ENCODE data around the gene COL11A2.
A peak's percentile ranks its signal among the peaks of the same experiment; 100 is the strongest.

COL11A2 gene

GRCh38 chr6:33201935-33202334 lies 9.7 kb upstream of the COL11A2 start:
- Mint-ChIP-seq H3K4me1 (ENCODE audit: low read depth) (peaks cover 69% of the 10 kb centered on the region), H3K9me3 (no peaks in the 10 kb centered on the region), H3K27ac (peak overlapping the region; percentile 71), H3K4me3 (peak overlapping the region; percentile 99), H3K36me3 (ENCODE audit: low read depth) (peaks cover 35% of the 10 kb centered on the region), H3K27me3 (ENCODE audit: low read depth) (no peaks in the 10 kb centered on the region)

DNA sequence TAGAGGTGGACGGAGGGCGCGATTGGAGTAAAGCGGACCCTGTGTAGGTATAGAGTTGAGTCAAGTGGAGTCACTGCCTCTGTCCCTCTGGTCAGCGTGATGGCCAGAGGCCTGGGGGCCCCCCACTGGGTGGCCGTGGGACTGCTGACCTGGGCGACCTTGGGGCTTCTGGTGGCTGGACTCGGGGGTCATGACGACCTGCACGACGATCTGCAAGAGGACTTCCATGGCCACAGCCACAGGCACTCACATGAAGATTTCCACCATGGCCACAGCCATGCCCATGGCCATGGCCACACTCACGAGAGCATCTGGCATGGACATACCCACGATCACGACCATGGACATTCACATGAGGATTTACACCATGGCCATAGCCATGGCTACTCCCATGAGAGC lies 8.9 kb upstream of the COL11A2 start:
- H3K36me3 Mint-ChIP-seq (ENCODE audit: low read depth) = peaks cover 40% of the 10 kb centered on the region
- peak overlapping the region; percentile 99 for H3K4me3 Mint-ChIP-seq
- H3K9me3 Mint-ChIP-seq = no peaks in the 10 kb centered on the region
- H3K27ac Mint-ChIP-seq = peak overlapping the region; percentile 99
- H3K27me3 Mint-ChIP-seq (ENCODE audit: low read depth) = no peaks in the 10 kb centered on the region
- peaks cover 71% of the 10 kb centered on the region for H3K4me1 Mint-ChIP-seq (ENCODE audit: low read depth)

DNA sequence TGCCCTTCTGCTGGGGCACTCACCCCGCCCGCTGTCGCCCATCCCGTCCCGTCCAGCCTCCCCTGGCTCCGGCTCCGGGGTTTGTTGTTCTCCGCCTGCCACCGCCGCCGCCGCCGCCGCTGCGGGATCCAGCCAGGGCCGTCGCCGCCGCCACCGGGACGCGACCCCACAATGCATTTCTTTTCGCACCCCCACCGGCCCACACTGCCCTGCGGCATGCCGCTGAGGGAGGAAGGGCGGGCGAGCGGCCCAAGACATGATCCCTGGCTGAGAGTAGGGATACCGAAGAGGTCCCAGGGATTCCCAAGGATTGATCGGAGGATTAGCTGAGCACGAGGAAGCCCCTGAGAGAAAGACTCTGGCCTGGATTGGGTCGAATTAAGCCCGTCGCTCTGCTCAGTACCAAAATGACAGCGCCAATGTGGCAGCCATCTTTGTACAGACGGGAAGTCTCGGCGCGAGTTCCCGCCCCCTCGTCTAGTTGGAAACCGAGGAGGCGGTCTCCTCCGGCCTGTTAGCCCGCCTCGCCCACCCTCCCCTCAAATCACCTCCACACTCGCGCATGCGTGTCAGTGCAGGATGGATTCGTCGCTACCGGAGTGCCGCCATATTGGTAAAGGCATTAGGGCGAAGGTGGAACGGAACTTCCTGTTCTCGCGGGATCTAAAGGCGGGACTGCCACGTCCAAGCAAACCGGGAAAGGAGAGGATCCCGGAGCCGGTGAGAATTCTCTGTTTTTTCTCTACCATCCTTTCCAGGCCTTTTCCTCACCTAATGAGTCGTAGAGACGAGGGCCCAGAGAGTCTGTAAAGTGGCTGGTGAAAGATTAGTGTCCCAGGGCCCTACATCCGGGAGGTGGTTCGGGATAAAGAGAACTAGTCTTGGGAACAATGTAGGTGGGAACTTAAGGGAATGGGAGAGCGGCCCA lies 8.2 kb upstream of the COL11A2 start, which contains the start of the genes RXRB and SLC39A7:
Gene RXRB, minus strand, starts transcription at position 447 of the 928 bp plus-strand sequence. Its CDS starts 189 bp downstream, at position 258.
Gene SLC39A7, plus strand, starts transcription at position 649 of the 928 bp plus-strand sequence. CDS start 379 bp downstream, outside the sequence.
- peak within 1 kb of the TSS; percentile 99 for H3K27ac Mint-ChIP-seq
- peaks cover 47% of the 10 kb centered on the region for H3K36me3 Mint-ChIP-seq (ENCODE audit: low read depth)
- no peaks in the 10 kb centered on the region for H3K9me3 Mint-ChIP-seq
- no peaks in the 10 kb centered on the region for H3K27me3 Mint-ChIP-seq (ENCODE audit: low read depth)
- peaks cover 64% of the 10 kb centered on the region for H3K4me1 Mint-ChIP-seq (ENCODE audit: low read depth)
- H3K4me3 Mint-ChIP-seq = peak within 1 kb of the TSS; percentile 99

DNA sequence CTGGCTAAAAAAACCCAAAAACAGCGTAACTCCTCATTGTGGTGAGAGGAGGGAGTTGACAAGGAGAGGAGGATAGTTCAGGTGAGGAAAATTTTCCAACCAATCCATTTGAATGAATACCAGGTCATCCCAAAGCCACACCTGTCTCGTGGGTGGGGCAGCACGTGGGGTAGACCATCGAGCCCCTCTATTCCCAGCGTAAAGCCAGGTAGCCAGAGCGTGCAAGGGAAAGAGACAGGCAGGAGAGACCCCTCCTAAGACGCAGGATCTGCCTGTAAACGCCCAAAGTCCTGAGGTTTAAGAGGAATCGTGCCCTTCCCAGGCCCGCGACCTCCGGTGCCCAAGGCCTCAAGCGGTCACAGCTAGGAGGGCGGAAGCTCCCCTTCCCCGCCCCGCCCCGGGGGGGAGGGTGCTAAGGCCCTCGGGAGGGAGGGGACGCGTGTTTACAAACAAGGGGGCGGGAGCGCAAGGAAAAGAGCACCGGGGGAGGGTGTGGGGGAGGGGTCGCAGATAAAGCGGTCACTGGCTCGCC lies 7.5 kb upstream of the COL11A2 start:
- H3K27ac Mint-ChIP-seq = peak overlapping the region; percentile 86
- no peaks in the 10 kb centered on the region for H3K27me3 Mint-ChIP-seq (ENCODE audit: low read depth)
- H3K4me3 Mint-ChIP-seq = peak overlapping the region; percentile 99
- H3K4me1 Mint-ChIP-seq (ENCODE audit: low read depth) = peaks cover 59% of the 10 kb centered on the region
- peaks cover 54% of the 10 kb centered on the region for H3K36me3 Mint-ChIP-seq (ENCODE audit: low read depth)
- no peaks in the 10 kb centered on the region for H3K9me3 Mint-ChIP-seq

- Mint-ChIP-seq H3K27ac (peak overlapping the region; percentile 86), H3K36me3 (ENCODE audit: low read depth) (peaks cover 61% of the 10 kb centered on the region)
Observed at GRCh38 chr6:33198853-33199436, 6.7 kb upstream of the COL11A2 start.

GRCh38 chr6:33198159-33198852 lies 6.0 kb upstream of the COL11A2 start:
- H3K9me3 Mint-ChIP-seq = no peaks in the 10 kb centered on the region
- peaks cover 7% of the 10 kb centered on the region for H3K27me3 Mint-ChIP-seq (ENCODE audit: low read depth)
- peak overlapping the region; percentile 83 for H3K27ac Mint-ChIP-seq
- H3K4me1 Mint-ChIP-seq (ENCODE audit: low read depth) = peaks cover 52% of the 10 kb centered on the region
- peak overlapping the region; percentile 99 for H3K4me3 Mint-ChIP-seq
- H3K36me3 Mint-ChIP-seq (ENCODE audit: low read depth) = peaks cover 60% of the 10 kb centered on the region

More at GRCh38 chr6:33198853-33199436, 6.7 kb upstream of the COL11A2 start:
- Mint-ChIP-seq H3K4me3 (peak overlapping the region; percentile 99), H3K9me3 (no peaks in the 10 kb centered on the region), H3K27me3 (ENCODE audit: low read depth) (peaks cover under 1% of the 10 kb centered on the region), H3K4me1 (ENCODE audit: low read depth) (peaks cover 55% of the 10 kb centered on the region)

DNA sequence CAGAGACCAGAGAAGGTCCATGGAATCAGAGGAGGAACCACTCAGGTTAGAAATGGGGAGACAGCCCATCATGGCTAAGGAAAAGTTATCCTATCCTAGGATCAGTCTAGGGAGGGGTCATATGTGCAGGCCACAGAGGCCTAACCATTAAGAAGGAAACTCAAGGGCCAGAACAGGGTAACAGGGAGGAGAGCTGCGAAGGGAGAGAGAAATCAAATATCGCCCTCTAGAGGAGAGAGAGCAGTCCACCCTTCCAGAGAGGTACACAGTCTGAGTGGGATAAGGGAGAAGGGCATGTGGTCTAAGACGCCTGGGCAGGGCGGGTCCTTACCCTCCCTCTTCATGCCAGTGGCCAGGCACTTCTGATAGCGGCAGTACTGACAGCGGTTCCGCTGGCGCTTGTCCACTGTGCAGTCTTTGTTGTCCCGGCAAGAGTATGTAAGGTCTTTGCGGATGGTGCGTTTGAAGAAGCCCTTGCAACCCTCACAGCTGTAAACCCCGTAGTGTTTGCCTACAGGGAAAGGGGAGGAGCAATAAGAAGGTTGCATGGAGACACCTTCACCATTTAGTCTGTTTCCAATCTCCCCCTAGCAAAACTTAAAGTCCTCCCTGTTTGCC lies 5.3 kb upstream of the COL11A2 start:
- peak overlapping the region; percentile 65 for H3K4me3 Mint-ChIP-seq
- H3K9me3 Mint-ChIP-seq = no peaks in the 10 kb centered on the region
- H3K4me1 Mint-ChIP-seq (ENCODE audit: low read depth) = peaks cover 49% of the 10 kb centered on the region
- H3K27ac Mint-ChIP-seq = peak overlapping the region; percentile 43
- H3K36me3 Mint-ChIP-seq (ENCODE audit: low read depth) = peaks cover 54% of the 10 kb centered on the region
- H3K27me3 Mint-ChIP-seq (ENCODE audit: low read depth) = peaks cover 12% of the 10 kb centered on the region

DNA sequence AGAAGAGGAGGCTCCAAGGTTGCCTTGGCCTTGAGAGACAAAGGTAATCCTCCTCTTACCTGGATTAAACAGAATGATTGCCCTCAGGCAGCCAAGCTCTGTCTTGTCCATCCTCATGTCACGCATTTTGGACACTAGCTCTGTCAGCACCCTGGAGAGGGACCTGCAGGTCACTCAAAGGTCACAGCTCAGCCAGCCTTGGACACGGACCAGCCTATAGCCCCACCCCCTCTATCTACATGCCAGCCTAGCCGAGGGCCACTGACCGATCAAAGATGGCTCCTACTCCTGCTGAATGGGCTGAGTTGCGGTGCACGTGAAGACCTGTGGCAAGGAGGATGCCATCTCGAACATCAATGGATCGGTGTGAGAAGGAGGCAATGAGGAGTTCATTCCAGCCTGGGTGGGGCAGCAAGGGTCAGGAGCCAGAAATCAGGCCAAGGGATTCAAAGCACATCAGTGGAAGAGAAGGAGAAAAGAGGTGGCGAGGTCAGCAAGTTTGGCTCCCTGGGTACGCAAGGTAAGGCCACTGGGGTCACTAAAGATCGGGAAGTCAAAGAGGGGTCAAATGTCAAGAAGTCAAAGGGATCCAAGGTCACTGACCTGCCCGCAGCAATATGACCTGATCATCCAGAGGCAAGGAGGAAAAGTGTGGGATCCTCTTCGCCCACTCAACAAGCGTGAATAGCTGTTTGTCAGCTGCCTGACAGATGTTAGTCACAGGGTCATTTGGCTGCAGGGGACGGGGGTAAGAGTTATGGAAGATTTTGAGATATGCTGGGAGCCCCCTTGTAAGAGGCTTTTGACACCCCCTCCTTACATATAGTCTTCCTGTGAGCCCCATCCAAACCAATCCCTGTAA lies 3.3 kb upstream of the COL11A2 start:
- H3K36me3 Mint-ChIP-seq (ENCODE audit: low read depth) = peaks cover 40% of the 10 kb centered on the region
- H3K4me3 Mint-ChIP-seq = no peak overlapping the region
- H3K27ac Mint-ChIP-seq = no peak overlapping the region
- H3K4me1 Mint-ChIP-seq (ENCODE audit: low read depth) = peaks cover 37% of the 10 kb centered on the region
- no peaks in the 10 kb centered on the region for H3K9me3 Mint-ChIP-seq
- peaks cover 29% of the 10 kb centered on the region for H3K27me3 Mint-ChIP-seq (ENCODE audit: low read depth)

GRCh38 chr6:33194431-33194979 lies 2.2 kb upstream of the COL11A2 start:
- Mint-ChIP-seq H3K36me3 (ENCODE audit: low read depth) (peaks cover 40% of the 10 kb centered on the region), H3K27me3 (ENCODE audit: low read depth) (peaks cover 37% of the 10 kb centered on the region), H3K9me3 (no peaks in the 10 kb centered on the region), H3K4me1 (ENCODE audit: low read depth) (peaks cover 35% of the 10 kb centered on the region), H3K27ac (no peak overlapping the region), H3K4me3 (no peak overlapping the region)

DNA sequence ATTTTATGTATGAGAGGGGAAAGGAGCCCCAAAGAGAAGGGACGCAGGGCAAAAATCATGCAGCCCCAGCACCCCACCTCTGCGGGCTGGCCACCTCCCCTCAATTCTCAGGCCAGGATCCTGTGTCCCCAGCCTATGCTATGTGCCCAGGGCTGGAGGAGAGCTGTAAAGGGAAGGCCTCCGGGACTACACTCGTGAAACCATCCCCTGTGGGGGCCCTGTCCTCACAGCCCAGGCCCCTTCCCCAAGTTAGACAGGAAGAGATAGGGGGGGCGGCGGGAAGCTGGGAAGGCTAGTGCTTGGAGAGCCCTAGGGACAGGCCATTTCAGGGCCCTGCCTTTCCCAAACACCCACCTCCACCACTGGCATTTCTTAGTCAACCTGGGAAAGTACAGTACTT lies 1.4 kb upstream of the COL11A2 start:
- H3K4me1 Mint-ChIP-seq (ENCODE audit: low read depth) = peaks cover 30% of the 10 kb centered on the region
- peaks cover 42% of the 10 kb centered on the region for H3K27me3 Mint-ChIP-seq (ENCODE audit: low read depth)
- no peak overlapping the region for H3K4me3 Mint-ChIP-seq
- H3K9me3 Mint-ChIP-seq = no peaks in the 10 kb centered on the region
- H3K36me3 Mint-ChIP-seq (ENCODE audit: low read depth) = peaks cover 37% of the 10 kb centered on the region
- no peak overlapping the region for H3K27ac Mint-ChIP-seq

DNA sequence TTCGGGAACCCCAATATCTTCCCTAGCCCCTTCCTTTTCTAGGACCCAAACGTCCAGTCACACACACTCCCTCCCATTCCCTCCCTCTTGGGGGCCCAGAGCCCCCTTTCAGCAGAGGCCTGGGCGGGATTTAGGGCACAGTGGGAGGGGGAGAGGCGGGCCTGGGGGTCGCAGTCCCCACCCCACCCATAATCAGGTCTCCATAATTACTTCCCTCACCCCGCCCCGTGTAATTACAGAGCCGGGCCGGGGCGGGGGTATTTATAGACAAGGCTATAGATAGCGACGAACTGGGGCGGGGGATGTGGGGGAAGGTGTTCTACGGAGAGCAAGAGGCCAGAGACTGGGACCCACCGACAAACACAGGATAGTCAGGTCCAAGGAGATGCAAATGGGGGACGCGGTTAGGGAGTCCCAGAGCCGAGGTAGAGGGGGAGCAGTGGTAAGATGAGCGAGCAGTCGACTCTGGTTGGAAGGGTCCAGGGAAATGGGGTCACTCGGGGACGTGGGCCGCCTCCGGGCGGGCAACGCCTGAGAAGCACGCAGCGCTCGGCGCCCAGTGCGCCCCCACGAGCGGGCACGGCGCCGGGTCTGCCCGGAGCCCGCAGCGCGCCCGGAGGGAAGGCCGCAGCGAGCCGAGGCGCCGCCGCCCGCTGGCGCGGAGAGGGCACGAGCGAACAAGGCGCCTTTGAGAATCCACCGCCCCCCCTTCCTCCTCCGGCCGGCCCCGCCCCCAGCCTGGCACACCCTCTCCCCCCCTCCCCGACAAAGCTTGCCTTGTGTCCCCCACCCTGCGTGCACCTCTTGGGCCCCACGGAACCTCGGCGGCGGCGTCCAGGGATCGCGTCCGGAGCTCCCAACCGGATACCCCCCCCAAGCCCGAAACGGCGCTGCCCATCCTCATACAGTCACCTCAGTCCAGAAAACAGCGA lies 670 bp upstream of the COL11A2 start:
- no peak overlapping the region for H3K27ac Mint-ChIP-seq
- H3K9me3 Mint-ChIP-seq = no peaks in the 10 kb centered on the region
- H3K27me3 Mint-ChIP-seq (ENCODE audit: low read depth) = peaks cover 49% of the 10 kb centered on the region
- no peak overlapping the region for H3K4me3 Mint-ChIP-seq
- H3K36me3 Mint-ChIP-seq (ENCODE audit: low read depth) = peaks cover 37% of the 10 kb centered on the region
- peaks cover 23% of the 10 kb centered on the region for H3K4me1 Mint-ChIP-seq (ENCODE audit: low read depth)

GRCh38 chr6:33191383-33192104 lies 723 bp downstream of the COL11A2 start:
- H3K4me1 Mint-ChIP-seq (ENCODE audit: low read depth) = peaks cover 12% of the 10 kb centered on the region
- H3K4me3 Mint-ChIP-seq = no peak overlapping the region
- no peak overlapping the region for H3K27ac Mint-ChIP-seq
- peaks cover 31% of the 10 kb centered on the region for H3K36me3 Mint-ChIP-seq (ENCODE audit: low read depth)
- no peaks in the 10 kb centered on the region for H3K9me3 Mint-ChIP-seq
- peaks cover 62% of the 10 kb centered on the region for H3K27me3 Mint-ChIP-seq (ENCODE audit: low read depth)

Measured in T-helper 1 cell treated with Interleukin-12 subunit alpha and Interleukin-12 subunit beta and Interleukin-4 antibody, amounts not matched to agents 30 μg/mL and 1 μg/mL, for 36 hours (primary cell).